HEK293 (cell line): Measurements from ENCODE around the gene MTG1.

Source experiments
- CTCF ChIA-PET: fragments of 350-600 bp; formaldehyde crosslinking; extraction: SDS; loops from one replicate; lab custom pipeline; 2021; ENCODE audit warnings: antibody characterized with exemption; lab: Yijun Ruan, JAX
- POLR2A ChIA-PET: fragments of 300-600 bp; formaldehyde crosslinking; extraction: SDS; loops from one replicate; lab custom pipeline; 2020; ENCODE audit warnings: antibody characterized with exemption, inconsistent platforms; lab: Yijun Ruan, JAX
- H3K27ac ChIP-seq: fragments of 200-500 bp; sonication (Bioruptor generic); 2 replicates; pipeline ENCODE4 v1.5.1; 2014; ENCODE audit warnings: low read depth, low read length, control low read depth, inconsistent platforms; ENCODE audit errors: extremely low read depth
- H3K36me3 ChIP-seq, 2 experiments: fragments of 200-500 bp in 1 of 2; sonication (Bioruptor generic) in 1 of 2; 1 replicate in 1 of 2; 2 replicates in 1 of 2; pipeline ENCODE4 v1.5.1; 2014 to 2017; ENCODE audit warnings: inconsistent platforms in 2 of 2, low read length in 2 of 2; ENCODE audit not compliant: control insufficient read depth in 2 of 2, insufficient read depth in 1 of 2
- H3K4me1 ChIP-seq: fragments of 200-500 bp; sonication (Bioruptor generic); 2 replicates; pipeline ENCODE4 v1.5.1; 2014; ENCODE audit warnings: mild to moderate bottlenecking, low read length, inconsistent platforms; ENCODE audit not compliant: control insufficient read depth, insufficient read depth
- H3K4me3 ChIP-seq: 2 replicates; pipeline ENCODE4 v1.5.1; 2011; ENCODE audit warnings: low read depth, mild to moderate bottlenecking, control low read depth, low read length, moderate library complexity
- H3K9me3 ChIP-seq: fragments of 200-500 bp; sonication (Bioruptor generic); 2 replicates; pipeline ENCODE4 v1.5.1; 2014; ENCODE audit warnings: low read depth, low read length, inconsistent platforms; ENCODE audit not compliant: control insufficient read depth, insufficient read depth
- BCL11A ChIP-seq: fragments of 450-650 bp; formaldehyde crosslinking; IDR thresholded peaks from 2 replicates; pipeline ENCODE4 v1.5.1; 2016; ENCODE audit warnings: low read depth, missing biosample characterization, missing genetic modification characterization
- KLF9 ChIP-seq: fragments of 450-650 bp; formaldehyde crosslinking; IDR thresholded peaks from 2 replicates; pipeline ENCODE4 v1.5.1; 2016; ENCODE audit warnings: missing biosample characterization, missing genetic modification characterization, low read depth
- MZF1 ChIP-seq: fragments of 450-650 bp; formaldehyde crosslinking; IDR thresholded peaks from 2 replicates; pipeline ENCODE4 v1.5.1; 2017; ENCODE audit warnings: missing biosample characterization, missing genetic modification characterization, borderline replicate concordance
- PBX3 ChIP-seq: sonication (generic); formaldehyde crosslinking; IDR thresholded peaks from 2 replicates; pipeline ENCODE4 v1.8.1; 2022; ENCODE audit warnings: mild to moderate bottlenecking, moderate library complexity, missing genetic modification reagents
- PRDM2 ChIP-seq: fragments of 450-650 bp; formaldehyde crosslinking; IDR thresholded peaks from 2 replicates; pipeline ENCODE4 v1.5.1; 2016; ENCODE audit warnings: missing biosample characterization, missing genetic modification characterization, borderline replicate concordance
- REST ChIP-seq: fragments of 450-650 bp; formaldehyde crosslinking; IDR thresholded peaks from 2 replicates; pipeline ENCODE4 v1.5.1; 2016; ENCODE audit warnings: missing biosample characterization, missing genetic modification characterization
- SETDB1 ChIP-seq: IDR thresholded peaks from one replicate; pipeline ENCODE4 v1.6.1; 2017; ENCODE audit warnings: mild to moderate bottlenecking, low read length, moderate library complexity, mixed read lengths; ENCODE audit not compliant: insufficient read length
- ZNF211 ChIP-seq: fragments of 450-650 bp; formaldehyde crosslinking; IDR thresholded peaks from 2 replicates; pipeline ENCODE4 v1.5.1; 2016; ENCODE audit warnings: low read depth, missing biosample characterization, missing genetic modification characterization
- ZNF23 ChIP-seq: fragments of 450-650 bp; formaldehyde crosslinking; IDR thresholded peaks from 2 replicates; pipeline ENCODE4 v1.5.1; 2016; ENCODE audit warnings: missing biosample characterization, missing genetic modification characterization, borderline replicate concordance
- ZNF248 ChIP-seq: fragments of 450-650 bp; formaldehyde crosslinking; IDR thresholded peaks from 2 replicates; pipeline ENCODE4 v1.5.1; 2017; ENCODE audit warnings: missing biosample characterization, missing genetic modification characterization
- ZNF521 ChIP-seq: fragments of 450-650 bp; formaldehyde crosslinking; IDR thresholded peaks from 2 replicates; pipeline ENCODE4 v1.5.1; 2017; ENCODE audit warnings: missing biosample characterization, mild to moderate bottlenecking, missing genetic modification characterization
- ZNF580 ChIP-seq: fragments of 450-650 bp; formaldehyde crosslinking; IDR thresholded peaks from 2 replicates; pipeline ENCODE4 v1.5.1; 2016; ENCODE audit warnings: missing biosample characterization, missing genetic modification characterization
- ZNF610 ChIP-seq: fragments of 450-650 bp; formaldehyde crosslinking; IDR thresholded peaks from 2 replicates; pipeline ENCODE4 v1.5.1; 2016; ENCODE audit warnings: missing biosample characterization, missing genetic modification characterization, borderline replicate concordance
- ZNF621 ChIP-seq: fragments of 450-650 bp; formaldehyde crosslinking; IDR thresholded peaks from 2 replicates; pipeline ENCODE4 v1.5.1; 2017; ENCODE audit warnings: missing biosample characterization, missing genetic modification characterization
- ZNF654 ChIP-seq: fragments of 450-650 bp; formaldehyde crosslinking; IDR thresholded peaks from 2 replicates; pipeline ENCODE4 v1.5.1; 2016; ENCODE audit warnings: low read depth, missing biosample characterization, missing genetic modification characterization
- ZNF76 ChIP-seq: fragments of 450-650 bp; formaldehyde crosslinking; IDR thresholded peaks from 2 replicates; pipeline ENCODE4; 2016; ENCODE audit warnings: low read depth, missing biosample characterization, missing genetic modification characterization, borderline replicate concordance
- ZXDB ChIP-seq: fragments of 450-650 bp; formaldehyde crosslinking; IDR thresholded peaks from 2 replicates; pipeline ENCODE4 v1.5.1; 2016; ENCODE audit warnings: missing biosample characterization, missing genetic modification characterization
- TF ChIP-seq, protein P1 (sequence below): fragments of 450-650 bp; formaldehyde crosslinking; IDR thresholded peaks from 2 replicates; pipeline ENCODE4 v1.5.1; 2016; ENCODE audit warnings: missing biosample characterization, missing genetic modification characterization
- TF ChIP-seq, protein P2 (sequence below): fragments of 450-650 bp; formaldehyde crosslinking; IDR thresholded peaks from 2 replicates; pipeline ENCODE4 v1.5.1; 2017; ENCODE audit warnings: missing biosample characterization, missing genetic modification characterization

MTG1 gene

GRCh38 chr10:133418289-133418993 lies 24.5 kb downstream of the MTG1 start (continued):
- TF ChIP-seq PRDM2 (tag by site-specific recombination) (no peak), BCL11A (tag by site-specific recombination) (no peak), PBX3 (CRISPR knock-in tag) (no peak), ZNF76 (tag by site-specific recombination) (no peak), ZNF248 (tag by site-specific recombination) (no peak)
- TF ChIP-seq, protein P1, sequence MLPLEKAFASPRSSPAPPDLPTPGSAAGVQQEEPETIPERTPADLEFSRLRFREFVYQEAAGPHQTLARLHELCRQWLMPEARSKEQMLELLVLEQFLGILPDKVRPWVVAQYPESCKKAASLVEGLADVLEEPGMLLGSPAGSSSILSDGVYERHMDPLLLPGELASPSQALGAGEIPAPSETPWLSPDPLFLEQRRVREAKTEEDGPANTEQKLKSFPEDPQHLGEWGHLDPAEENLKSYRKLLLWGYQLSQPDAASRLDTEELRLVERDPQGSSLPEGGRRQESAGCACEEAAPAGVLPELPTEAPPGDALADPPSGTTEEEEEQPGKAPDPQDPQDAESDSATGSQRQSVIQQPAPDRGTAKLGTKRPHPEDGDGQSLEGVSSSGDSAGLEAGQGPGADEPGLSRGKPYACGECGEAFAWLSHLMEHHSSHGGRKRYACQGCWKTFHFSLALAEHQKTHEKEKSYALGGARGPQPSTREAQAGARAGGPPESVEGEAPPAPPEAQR (tag by site-specific recombination) = no peak

DNA sequence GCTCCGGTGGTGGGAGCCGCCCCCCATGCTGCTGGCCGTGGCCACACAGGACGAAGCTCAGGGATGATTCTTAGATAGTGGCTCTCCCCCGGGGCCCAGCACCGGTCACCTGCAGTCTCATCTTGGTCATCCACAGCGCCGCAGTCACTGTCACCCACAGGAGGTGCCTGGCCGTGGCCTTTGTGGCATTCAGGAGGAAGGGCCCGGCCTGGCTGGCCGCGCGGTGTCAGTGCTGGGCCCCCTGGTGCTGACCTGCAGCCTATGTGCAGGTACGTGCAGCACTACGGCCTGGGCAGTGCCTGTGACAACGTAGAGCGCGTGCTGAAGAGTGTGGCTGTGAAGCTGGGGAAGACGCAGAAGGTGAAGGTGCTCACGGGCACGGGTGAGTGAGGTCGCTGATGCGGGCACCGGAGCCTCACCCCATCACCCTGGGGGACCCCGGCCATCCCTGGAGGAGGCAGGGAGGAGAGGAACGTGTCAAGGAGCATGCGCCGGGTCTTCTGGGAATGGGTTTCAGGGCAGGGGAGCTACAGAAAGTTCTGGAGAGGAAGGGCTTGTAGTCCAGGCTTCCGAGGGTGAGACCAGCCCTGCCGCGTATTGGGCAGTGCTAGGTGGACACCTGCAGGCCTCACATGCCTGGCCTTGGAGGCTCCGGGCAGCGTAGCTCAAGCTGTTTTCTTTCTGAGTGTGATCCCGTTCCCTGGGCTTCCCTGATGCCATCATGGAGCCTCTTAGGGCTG lies 25.4 kb downstream of the MTG1 start:
- Histone ChIP-seq H3K4me1 (no peaks in the 10 kb centered on the region; the same call in 1 of the 2 replicates), H3K9me3 (no peaks in the 10 kb centered on the region), H3K27ac (no peak overlapping the region), H3K36me3 (peaks cover 0 to 58% of the 10 kb centered on the region in 2 experiments; a peak in 1 of 3 replicates), H3K4me3 (no peak overlapping the region)
- POLR2A ChIA-PET = interaction anchor here (1.4 kb wide), 1 partner anchor 26 kb away, joined by 3 read pairs; no protein-coding TSS in a partner anchor
- CTCF ChIA-PET = interaction anchor here (1.1 to 1.2 kb wide), 2 partner anchors 18 to 90 kb away, joined by 3 to 5 read pairs; no protein-coding TSS in a partner anchor
- TF ChIP-seq ZNF211 (tag by site-specific recombination) = no peak
- TF ChIP-seq ZNF610 (tag by site-specific recombination) = no peak
- TF ChIP-seq ZNF654 (tag by site-specific recombination) = no peak
- no peak for TF ChIP-seq ZNF621
- TF ChIP-seq ZNF521 (tag by site-specific recombination) = no peak
- TF ChIP-seq MZF1 (tag by site-specific recombination) = no peak
- no peak for TF ChIP-seq ZXDB (tag by site-specific recombination)
- TF ChIP-seq BCL11A (tag by site-specific recombination) = no peak
- TF ChIP-seq REST = no peak
- TF ChIP-seq KLF9 (tag by site-specific recombination) = no peak
- TF ChIP-seq ZNF580 = no peak
- no peak for TF ChIP-seq SETDB1
- TF ChIP-seq, protein P2, sequence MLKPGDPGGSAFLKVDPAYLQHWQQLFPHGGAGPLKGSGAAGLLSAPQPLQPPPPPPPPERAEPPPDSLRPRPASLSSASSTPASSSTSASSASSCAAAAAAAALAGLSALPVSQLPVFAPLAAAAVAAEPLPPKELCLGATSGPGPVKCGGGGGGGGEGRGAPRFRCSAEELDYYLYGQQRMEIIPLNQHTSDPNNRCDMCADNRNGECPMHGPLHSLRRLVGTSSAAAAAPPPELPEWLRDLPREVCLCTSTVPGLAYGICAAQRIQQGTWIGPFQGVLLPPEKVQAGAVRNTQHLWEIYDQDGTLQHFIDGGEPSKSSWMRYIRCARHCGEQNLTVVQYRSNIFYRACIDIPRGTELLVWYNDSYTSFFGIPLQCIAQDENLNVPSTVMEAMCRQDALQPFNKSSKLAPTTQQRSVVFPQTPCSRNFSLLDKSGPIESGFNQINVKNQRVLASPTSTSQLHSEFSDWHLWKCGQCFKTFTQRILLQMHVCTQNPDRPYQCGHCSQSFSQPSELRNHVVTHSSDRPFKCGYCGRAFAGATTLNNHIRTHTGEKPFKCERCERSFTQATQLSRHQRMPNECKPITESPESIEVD (tag by site-specific recombination) = no peak
- no peak for TF ChIP-seq ZNF23 (tag by site-specific recombination)
